NOMO-1 (cell line): ENCODE data around the gene DAB2IP.

Experiments used
- DNase-seq, 2 experiments: peaks; one replicate each; lab custom pipeline; 2025; ENCODE audit not compliant: unreplicated experiment in 2 of 2; lab: John Stamatoyannopoulos, UW

Gene DAB2IP

DNA sequence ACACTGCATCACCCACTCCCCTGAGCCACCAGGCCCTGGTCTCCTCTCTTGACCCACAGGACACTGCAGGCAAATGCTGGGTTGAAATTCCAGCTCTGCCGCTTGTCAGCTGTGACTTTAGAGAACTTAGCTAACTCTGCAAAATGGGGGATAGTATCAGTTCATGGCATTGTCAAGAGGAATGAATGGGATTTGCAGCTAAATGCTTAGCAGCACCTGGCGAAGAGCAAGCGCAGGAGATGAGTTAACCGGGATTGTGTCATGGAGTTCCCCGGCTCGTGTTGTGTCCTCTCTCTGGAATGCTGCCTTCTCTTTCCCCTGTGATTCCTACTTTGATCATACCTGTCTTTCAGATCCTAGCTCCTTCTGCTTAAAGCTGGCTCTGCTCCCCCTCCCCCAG, 67.1 kb downstream of the DAB2IP start:
- DNase-seq, result no peak

DNA sequence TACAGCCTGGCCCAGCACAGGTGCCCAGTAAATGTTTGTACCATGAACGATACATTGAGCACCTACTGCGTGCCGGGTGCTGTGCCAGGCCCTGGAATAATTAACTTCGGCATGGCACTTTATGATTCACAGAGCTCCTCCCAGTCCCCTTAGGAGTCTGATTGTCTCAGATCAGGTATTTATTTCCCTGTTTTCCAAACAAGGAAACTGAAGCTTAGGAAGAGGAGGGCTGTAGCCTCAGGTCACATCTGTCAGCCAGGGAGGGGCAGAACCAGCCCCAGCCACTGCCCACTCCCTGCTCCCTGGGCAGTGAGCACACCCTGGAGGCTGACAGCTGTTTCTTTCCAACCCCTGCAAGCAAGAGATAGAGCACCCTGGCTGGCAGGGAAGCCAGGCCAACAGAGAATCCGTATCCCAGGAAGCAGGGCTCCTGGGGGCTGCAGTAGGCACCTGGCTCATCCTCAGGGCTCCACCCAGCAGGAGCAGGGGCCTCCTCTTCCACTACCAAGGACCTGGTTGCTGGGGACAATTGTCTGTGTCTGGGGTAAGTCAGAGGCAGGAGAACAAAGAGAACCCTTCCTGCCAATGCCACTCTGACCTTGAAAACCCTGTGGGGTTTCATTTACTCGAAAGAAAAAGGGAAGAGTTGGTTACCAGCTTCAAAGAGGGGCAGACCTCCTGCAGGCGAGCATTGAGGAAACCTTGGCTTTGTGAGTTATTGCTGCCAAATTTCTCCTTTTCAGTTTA, 69.0 kb downstream of the DAB2IP start:
- DNase-seq, result peak in 1 of 2 experiments; percentile 11

DNA sequence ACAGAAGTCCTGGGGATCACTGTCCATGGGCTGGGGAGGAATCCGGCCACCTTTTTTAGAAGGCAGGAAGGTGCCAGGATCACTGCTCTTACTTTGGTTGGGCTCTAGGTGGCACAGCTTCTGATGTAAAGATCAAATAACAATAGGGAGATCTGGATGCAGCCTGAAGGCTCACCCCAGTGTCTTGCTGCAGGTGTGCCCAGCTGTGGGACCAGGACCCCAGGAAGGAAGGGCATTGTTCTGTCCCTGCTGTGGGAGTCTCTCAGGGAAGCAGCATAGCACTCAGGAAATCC, 69.6 kb downstream of the DAB2IP start:
- no peak for DNase-seq

DNA sequence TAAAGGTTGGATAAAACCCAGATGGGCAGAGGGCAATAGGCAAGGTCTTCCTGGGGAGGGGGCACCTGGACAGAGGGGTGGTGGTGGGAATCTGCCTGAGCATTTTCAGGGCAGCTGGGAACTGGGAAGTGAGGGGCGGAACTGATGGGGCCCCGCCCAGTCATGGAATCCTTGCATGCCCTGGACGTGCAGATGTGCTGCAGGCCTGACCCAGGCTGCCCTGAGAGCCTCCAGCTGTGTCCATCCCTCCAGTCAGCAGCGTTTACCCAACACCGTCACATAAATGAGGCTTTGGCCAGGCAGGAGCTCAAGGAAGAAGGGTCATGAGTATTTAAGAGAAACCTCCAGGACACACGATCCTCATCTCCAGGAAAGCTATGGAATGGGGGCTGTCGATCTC, 70.3 kb downstream of the DAB2IP start:
- DNase-seq, result no peak

DNA sequence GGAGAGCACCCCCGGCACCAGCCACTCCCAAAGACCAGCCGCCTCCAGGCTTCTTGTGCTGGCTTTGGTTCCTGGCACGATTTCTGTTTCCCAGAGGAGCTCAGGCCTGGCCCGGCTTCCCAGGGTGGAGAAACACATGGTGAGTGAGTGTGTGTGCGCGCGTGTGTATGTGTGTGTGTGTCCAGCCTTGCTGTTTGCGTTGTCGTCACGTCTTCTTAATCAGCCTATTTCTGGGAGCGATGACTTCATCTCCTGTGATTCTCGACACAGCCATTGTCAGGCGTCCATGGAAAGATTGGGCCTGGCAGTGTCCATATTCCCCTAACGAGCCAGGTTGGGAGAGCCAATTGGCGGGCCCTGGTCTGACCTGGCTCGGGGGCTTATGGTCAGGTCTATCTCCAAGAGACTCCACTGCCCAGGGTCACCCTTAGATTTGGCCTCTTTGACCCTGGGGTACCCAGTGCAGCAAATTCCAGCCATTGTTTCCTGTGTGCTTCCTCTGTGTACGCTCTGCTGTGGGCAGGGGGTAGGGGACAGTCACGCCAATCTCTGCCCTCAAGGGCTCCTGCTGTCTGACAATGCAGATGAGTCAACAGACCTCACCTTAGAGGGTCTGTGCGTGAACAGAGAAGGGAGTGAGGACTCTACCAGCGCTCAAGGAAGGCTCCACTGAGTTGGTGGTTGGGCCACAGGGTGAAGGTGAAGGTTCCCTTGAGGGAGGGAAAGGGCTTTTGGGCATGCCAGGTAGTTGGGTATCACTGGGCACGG, 73.8 kb downstream of the DAB2IP start:
- no peak for DNase-seq

DNA sequence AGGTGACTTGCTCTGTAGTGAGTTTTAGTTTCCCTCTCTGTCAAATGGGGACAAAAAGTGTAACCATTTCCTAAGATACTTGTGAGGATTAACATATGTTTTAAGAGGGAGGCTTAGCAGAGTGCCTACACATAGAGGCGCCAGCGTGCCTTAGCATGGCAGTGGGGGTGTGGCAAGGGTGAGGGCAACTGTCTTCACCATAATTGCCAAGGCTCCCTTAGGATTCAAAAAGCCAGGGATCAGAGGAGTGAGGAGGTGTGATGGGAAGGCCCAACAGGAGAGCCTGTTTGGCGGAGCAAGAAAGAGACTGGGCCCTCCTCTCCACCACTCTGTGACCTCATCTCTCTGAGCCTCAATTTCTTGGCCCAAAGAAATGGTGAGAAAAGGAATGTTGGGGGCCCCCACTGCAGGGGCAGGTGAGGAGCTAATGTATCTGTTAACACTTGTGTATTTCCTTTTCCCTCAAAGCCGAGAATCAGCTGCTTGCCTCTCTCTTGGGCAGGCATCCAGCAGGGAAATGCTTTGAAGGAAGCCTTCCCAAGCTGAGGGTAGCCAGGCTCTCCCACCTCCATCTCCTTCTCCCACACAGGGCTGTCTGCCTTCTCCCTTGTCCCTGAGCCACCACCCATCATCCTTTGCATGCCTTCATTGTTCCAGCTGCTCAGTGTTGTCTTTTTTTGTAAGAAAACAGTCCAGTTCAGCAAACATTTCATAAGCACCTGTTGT, 76.0 kb downstream of the DAB2IP start:
- DNase-seq, result no peak

DNA sequence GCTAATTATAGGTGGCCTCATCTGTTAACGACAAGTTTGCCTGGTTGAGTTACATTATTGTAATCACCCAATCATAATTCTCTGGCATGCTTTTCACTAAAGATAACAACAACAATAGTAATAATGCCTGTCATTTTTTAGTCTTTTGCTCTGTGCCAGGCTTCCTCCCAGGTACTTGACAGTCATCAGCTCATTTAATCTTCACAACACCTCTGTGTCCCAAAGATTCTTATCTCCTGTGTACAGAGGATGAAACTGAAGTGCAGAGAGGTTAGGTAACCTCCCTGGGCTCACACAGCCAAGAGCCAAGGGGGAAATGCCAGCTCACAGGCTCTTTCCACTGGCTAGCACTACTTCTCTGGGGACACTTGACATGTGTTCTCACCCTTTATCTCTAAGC, 77.5 kb downstream of the DAB2IP start:
- no peak for DNase-seq

DNA sequence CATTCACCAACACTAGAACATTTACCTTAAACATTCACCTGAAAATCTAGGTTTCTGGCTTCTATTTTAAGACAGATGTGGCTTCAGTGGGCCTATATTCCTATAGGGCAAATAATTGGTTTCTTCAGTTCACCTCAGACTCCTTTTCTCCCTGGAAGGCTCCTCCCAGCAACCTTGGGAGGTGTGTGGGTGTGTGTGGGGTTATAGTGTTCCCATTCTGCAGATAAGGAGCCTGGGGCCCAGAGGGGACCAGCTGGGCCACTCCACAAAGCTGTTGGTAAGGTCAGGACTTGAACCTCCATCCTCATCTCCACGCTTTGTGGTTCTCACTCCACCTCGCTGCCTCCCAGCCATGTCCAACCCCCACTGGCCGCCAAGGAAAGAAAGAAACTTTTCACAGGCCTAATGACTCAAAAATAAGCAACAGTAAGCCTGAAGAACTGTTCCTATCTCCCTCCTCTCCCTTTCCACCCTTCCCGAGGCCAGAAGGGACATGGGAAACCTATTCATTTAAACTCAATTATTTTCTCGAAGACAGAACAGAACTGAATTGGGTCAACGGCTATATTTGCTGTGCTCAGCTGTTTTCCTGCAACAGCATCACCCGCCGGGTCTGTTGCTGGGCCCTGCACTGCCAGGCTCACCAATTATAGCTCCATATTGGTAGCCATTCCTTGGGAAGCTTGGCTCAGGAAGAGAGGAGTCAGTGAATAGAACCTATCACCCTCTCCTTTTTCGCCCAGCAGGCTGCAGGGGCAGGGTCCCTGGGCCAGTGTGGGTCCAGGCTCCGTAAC, 78.5 kb downstream of the DAB2IP start:
- DNase-seq, result no peak

DNA sequence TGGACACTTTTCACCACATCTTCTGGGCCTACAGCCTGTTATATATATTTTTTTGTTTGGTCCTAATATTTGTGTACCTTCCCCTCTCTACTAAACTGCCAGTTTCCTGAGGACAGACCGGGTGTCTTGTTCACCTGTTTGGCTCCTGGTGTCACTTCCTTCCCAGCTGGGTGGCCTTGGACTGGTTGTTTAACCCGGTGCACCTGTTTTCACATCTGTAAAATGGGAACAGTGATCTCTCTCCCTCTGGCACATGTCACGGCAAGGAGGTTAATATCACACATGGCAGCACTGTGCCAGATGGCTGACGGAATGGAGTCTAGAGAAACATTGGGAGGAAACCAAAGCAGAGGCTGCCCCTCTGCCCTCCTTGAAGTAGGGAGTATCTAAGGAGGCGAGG, 79.7 kb downstream of the DAB2IP start:
- no peak for DNase-seq

DNA sequence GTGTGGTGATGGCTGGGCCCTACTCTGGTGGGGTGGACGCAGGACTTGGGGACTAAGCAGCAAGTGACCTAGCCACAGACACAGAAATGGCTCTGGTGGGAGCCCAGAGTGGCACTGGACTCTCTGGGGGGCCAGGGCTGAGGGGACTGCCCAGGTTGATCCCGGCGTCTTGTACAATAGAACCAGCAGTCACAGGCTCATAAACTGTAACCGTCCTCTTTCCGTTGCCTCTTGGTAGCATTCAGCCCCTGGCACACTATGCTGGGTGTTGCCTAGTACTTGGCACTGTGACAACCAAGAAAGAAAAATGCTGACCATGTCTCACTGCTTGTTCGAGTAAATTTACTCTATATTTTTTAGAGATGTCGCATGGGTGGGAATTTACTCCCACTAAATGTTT, 80.5 kb downstream of the DAB2IP start:
- DNase-seq, result no peak

DNA sequence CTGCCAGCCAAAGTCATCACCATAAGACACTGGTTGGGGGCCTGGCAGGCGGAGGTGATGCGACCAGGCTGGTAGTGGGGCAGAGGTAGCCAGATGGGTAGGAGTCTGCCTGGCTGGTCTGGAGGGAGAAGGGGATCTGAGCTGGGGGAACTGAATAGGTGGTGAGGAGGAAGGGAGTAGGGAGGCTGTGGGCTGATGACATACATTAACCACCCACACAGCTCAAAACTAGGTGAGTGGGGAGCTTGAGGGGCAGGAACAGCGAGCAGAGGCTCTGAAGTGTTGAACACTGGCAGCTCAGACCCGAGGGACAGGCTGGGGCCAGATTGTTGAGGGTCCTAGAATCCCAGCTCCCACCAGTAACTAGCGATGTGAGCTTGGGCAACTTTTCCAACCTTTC, 81.0 kb downstream of the DAB2IP start:
- DNase-seq, result no peak

DNA sequence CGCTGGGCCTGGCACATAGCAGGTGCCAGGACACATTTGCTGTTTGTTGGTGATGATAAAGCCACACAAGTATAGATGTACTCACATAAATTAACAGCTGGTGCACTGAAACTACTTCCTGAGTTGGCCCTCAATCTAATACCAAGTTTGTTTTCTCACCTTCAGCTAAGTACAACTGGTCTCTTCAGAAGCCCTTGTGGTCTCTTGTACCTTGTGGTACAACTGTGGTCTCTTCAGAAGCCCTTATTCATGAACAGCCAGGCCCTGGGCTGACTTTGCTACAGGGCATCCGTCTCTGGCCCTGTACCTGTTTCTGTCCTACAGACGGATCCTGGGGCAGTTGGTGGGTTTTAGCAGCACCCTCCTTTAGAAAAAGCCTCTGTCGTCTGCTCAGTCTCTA, 81.5 kb downstream of the DAB2IP start:
- DNase-seq, result no peak

DNA sequence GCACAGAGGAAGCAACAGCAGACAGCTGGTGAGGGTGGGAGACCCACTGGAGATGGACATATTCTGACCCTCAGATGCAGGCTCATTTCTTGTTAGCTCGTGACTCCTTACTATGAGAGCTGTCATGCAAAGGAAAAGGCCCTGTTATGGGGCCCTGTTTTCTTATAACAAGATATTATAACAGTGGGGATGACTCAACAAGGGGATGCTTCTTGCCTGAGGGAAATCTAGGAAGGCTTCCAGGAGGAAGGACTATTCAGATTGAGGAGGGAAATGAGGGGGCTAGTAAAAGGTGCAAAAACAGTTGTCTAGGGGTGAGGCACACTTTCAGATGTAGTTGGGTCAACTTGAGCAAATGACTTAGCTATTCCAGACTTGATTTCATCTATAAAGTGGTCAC, 83.0 kb downstream of the DAB2IP start:
- no peak for DNase-seq

DNA sequence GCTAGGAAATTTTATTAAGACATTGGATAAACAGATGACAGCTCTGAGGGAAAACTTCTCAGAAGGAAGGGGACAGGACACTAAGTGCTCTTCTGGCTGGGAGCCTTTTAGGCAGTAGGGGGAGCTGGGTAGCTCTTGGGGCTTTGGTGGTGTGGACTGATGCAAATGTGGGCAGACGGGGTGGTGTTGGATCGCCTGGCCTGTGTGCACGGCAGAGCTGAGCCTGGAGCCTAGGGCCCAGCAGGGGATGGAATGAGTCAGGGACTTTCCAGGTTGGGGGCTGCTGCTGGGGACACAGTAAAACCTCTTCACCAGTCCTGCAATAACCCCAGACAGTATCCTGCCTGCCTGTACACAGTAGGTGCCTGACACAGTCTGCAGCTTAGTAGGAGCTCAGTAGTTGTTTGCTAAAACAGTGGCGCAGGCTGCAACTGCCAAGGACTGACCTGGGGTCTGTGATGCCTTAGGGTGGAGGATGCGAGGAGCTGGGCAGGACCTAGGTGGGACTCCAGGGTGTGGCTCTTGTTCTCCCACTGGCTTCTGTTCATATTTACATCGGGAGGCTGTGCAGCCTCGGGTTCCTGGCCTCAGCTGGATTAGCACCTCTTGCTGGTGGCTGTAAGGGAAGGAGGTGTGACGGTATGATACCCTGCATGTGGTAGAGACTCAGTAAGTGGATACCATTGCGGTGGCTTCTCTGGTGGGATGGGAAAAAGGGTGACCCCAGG, 83.8 kb downstream of the DAB2IP start:
- DNase-seq, result no peak

DNA sequence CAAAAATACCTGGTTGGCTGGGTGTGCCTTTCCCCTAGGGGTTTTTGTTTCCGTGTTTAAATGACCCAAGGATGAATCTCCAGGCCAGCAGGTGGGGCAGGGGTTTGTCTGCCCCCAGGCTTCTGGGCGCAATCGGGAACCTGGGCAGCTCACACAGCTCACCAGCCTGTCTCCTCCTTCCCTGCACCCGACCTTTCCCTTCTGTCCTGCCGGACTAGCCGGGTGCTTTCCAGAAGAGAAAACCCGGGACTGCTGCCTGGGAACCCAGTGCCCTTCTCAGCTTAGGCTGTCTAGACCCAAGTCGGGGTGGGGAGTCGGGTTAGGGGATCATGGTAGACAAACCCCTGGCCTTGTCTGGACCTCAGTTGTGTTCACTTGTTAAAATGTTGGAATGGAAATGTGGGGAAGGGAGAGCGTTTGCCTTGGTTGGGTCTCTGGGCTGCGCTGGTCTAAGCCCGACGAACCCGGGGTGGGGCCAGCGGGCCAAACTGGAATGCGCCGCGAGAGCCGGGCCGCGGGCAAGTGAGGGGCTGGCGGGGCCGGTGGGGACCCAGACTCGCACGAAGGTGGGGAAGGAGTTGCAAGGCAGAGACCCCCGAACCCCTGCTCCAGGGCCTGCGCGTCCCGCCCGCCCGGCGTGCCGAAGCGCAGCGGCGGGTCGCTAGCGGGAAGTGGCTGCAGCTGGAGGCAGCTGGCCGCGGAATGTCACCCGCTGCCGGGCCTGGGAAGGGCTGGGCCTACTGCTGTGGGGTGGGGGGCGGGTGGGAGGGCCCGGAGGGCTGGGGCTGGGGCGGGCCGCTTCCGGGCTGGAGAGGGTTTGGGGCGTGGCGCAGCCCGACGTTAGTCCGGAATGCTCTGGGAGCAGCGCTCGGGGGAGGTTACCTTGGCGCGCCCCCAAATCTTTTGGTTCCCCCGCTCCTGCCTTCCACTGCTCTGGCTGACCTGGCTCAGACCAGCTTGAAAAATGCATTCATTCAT, 84.6 kb downstream of the DAB2IP start:
- no peak for DNase-seq

DNA sequence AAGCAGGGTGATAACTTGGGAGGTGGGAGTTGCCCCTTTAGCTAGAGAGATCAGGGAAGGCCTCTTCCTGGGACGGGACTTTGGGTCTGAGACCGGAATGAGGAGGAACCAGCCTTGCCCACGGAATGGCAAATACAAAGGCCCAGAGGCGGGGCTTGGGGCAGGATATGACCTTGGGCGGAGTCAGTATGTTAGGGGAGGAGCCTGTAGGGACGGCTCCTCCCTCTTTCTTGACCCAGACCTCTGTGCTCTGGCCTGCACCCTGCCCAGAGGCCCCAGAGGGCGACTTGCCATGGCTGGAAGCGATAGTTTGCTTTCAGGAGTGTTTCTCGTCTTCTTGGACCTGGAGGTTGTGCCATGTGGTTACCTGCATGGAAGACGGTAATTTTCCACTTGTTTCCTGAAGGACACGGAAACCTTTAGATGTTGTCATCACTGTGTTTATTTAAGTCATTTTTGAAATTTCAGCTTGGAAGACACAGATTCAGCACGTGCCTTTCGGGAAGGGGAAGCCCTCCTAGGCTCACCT, 85.6 kb downstream of the DAB2IP start:
- no peak for DNase-seq

DNA sequence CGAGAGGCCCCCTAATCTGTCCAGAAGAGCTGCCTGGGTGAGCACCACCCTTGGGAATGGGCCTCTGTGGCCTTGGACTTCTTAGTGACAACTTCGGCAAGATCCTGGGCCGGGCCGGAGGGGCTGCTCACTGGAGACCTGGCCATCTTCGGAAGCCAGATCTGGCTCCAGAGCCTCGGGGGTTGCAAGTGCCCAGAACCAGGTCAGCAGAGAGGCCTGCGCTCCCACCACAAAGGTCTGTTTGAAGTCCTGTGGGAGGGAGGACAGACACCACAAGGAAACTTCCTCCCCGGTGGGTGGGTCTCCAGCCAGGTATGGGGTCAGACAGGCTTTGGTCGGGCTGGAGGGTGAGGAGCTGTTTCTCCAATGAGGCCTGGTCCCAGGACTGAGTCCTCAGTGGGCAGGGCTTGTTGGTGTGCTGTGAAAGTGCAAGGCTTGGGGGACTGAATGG, 86.1 kb downstream of the DAB2IP start:
- no peak for DNase-seq

DNA sequence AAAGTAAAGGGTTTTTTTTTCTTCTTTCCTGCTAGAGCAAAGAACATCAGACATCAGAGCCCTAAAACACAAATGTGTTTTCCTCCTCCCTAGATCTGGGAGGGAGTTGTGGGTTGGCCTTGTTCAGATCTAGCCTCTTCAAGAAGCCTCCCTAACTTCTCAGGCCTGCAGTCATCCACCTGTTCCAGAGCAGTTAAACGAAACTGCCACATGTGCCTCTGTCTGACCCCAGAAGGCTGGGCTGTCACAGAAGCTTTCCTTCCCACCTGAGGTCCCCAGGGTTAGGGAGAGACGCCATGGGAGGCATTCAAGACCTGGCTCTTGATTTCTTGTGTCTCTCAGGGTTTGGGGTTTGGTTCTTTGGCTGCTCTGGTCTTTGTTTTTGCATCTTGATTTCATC, 87.0 kb downstream of the DAB2IP start:
- DNase-seq, result no peak

DNA sequence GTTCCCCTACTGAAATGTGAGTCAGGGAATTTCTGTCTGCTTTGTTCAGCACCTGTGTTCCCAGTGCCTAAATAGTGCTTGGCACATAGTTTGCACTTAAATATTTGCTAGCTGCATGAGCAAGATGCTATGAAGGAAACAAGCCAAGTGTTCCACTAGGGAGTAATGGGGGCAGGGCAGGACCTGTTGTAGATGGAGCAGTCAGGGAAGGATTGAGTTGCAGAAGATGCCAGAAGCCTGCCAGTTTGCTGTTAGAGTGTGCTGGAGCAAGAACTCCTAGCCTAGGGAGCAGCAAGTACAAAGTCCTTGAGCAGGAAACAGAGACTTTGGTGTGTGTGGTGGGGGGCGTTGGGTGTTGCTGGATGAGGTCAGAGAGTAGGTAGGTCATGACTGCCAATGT, 87.5 kb downstream of the DAB2IP start:
- no peak for DNase-seq
